Peyer's patch (tissue), 4 donors: ENCODE results near the gene LRRC26.

Experiments used
- POLR2A ChIP-seq, 2 donors: fragments of 450-650 bp; IDR thresholded peaks; one replicate each; pipeline ENCODE4 v1.5.1; 2017; ENCODE audit warnings: antibody characterized with exemption in 2 of 2, mild to moderate bottlenecking in 2 of 2, moderate library complexity in 2 of 2
- TF ChIP-seq, protein P1 (sequence below), 6 experiments: fragments of 450-650 bp in 4 of 6; fragments of 200-600 bp in 2 of 6; sonication (generic) in 1 of 6; IDR thresholded peaks; one replicate each; pipeline ENCODE4 v1.5.1; 2017 to 2019; ENCODE audit warnings: antibody characterized with exemption in 6 of 6, mild to moderate bottlenecking in 3 of 6, moderate library complexity in 1 of 6

DNA sequence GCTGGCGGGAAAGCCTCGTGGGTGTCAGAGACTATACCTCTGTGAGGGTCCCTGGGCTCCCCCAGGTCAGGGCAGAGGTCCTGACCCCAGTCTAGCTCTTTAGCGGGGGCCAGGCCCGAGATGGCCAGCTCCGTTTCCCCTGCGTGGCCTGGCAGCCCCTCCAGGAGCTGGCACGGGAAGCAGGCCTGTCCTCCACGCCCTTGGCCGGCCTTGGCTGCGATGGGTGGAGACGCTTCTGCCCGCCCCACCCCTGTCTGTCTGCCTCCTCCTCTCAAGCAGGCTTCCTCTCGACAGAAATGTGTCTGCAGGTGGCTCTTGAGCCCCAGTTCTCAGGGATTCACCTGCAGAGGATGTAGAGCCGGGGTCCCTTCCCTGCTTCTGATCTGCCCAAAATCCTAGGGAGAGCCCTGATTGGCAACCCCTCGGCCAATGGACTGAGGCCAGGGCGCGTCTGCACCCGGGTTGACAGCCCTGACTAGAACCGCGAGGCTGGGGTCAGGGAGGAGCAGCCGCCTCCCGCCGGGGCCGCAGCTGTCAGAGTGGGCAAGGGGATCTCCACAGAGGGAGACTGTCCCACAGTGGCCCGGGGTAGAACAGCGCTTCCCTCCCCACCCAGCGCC lies 33.5 kb downstream of the LRRC26 start:
- TF ChIP-seq POLR2A (IDR thresholded peaks at IDR 0.05) = no peak
- TF ChIP-seq, protein P1, sequence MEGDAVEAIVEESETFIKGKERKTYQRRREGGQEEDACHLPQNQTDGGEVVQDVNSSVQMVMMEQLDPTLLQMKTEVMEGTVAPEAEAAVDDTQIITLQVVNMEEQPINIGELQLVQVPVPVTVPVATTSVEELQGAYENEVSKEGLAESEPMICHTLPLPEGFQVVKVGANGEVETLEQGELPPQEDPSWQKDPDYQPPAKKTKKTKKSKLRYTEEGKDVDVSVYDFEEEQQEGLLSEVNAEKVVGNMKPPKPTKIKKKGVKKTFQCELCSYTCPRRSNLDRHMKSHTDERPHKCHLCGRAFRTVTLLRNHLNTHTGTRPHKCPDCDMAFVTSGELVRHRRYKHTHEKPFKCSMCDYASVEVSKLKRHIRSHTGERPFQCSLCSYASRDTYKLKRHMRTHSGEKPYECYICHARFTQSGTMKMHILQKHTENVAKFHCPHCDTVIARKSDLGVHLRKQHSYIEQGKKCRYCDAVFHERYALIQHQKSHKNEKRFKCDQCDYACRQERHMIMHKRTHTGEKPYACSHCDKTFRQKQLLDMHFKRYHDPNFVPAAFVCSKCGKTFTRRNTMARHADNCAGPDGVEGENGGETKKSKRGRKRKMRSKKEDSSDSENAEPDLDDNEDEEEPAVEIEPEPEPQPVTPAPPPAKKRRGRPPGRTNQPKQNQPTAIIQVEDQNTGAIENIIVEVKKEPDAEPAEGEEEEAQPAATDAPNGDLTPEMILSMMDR (IDR thresholded peaks at IDR 0.05) = no peak
